SK-N-SH (cell line): Measurements from ENCODE around the gene FBN1. TPM values are rescaled to one million over a fixed set of nuclear protein-coding genes. Genes with fewer than 3 reads are reported as not detected.

Source experiments
- CTCF ChIA-PET: fragments of 300-600, 350-600 bp; formaldehyde crosslinking; extraction: SDS; loops from one replicate; lab custom pipeline; 2021; lab: Yijun Ruan, JAX
- POLR2A ChIA-PET: fragments of 350-600 bp; sonication (Branson Sonifier 250); formaldehyde crosslinking; extraction: SDS; loops from one replicate; lab custom pipeline; 2020; ENCODE audit warnings: antibody characterized with exemption, inconsistent platforms; lab: Yijun Ruan, JAX
- DNase-seq: peaks from one replicate; pipeline ENCODE4 v3.0.0; 2012
- H2AFZ ChIP-seq: fragments of 200-600 bp; sonication (generic); 2 replicates; pipeline ENCODE4 v1.8.1; 2016; ENCODE audit warnings: antibody characterized with exemption, mild to moderate bottlenecking, low read depth
- H3F3A ChIP-seq: fragments of 200-600 bp; sonication (generic); replicated peaks from 2 replicates; pipeline ENCODE3; 2016; ENCODE audit warnings: antibody characterized with exemption, mild to moderate bottlenecking; ENCODE audit not compliant: insufficient read depth
- H3K27ac ChIP-seq, 2 experiments: fragments of 200-500 bp in 1 of 2; fragments of 200-600 bp in 1 of 2; sonication (Bioruptor generic) in 1 of 2; sonication (generic), shearing (Covaris generic) in 1 of 2; 2 replicates each; pipeline versions ENCODE4 v1.5.1 to v1.6.1; 2014 to 2016; ENCODE audit warnings: low read depth in 2 of 2, inconsistent platforms in 1 of 2, low read length in 1 of 2, mild to moderate bottlenecking in 1 of 2, mixed read lengths in 1 of 2
- H3K27me3 ChIP-seq: fragments of 200-600 bp; sonication (generic), shearing (Covaris generic); 2 replicates; pipeline ENCODE4 v1.6.1; 2016; ENCODE audit warnings: mixed run types; ENCODE audit not compliant: insufficient read depth
- H3K36me3 ChIP-seq, 2 experiments: fragments of 200-500 bp in 1 of 2; fragments of 200-600 bp in 1 of 2; sonication (Bioruptor generic) in 1 of 2; sonication (generic) in 1 of 2; replicated peaks in 1 of 2; 2 replicates each; pipeline versions ENCODE3 to v1.5.1; 2014 to 2016; ENCODE audit warnings: low read length in 1 of 2, mild to moderate bottlenecking in 1 of 2; ENCODE audit not compliant: insufficient read depth in 2 of 2, control insufficient read depth in 1 of 2
- H3K4me1 ChIP-seq, 2 experiments: fragments of 200-500 bp in 1 of 2; fragments of 200-600 bp in 1 of 2; sonication (Bioruptor generic) in 1 of 2; sonication (generic), shearing (Covaris generic) in 1 of 2; 2 replicates each; pipeline versions ENCODE4 v1.5.1 to v1.6.1; 2014 to 2016; ENCODE audit warnings: low read depth in 1 of 2, low read length in 1 of 2, mixed run types in 1 of 2; ENCODE audit not compliant: insufficient read depth in 2 of 2, control insufficient read depth in 1 of 2
- H3K4me2 ChIP-seq: fragments of 200-600 bp; sonication (generic), shearing (Covaris generic); 2 replicates; pipeline ENCODE4 v1.6.1; 2017; ENCODE audit warnings: mixed run types
- H3K4me3 ChIP-seq, 2 experiments: fragments of 200-500 bp in 1 of 2; fragments of 200-600 bp in 1 of 2; sonication (Bioruptor generic) in 1 of 2; sonication (generic), shearing (Covaris generic) in 1 of 2; 2 replicates each; pipeline versions ENCODE4 v1.5.1 to v1.8.1; 2014 to 2016; ENCODE audit warnings: low read depth in 2 of 2, inconsistent platforms in 1 of 2, low read length in 1 of 2, mild to moderate bottlenecking in 1 of 2, mixed read lengths in 1 of 2, moderate library complexity in 1 of 2
- H3K79me2 ChIP-seq: fragments of 200-600 bp; sonication (generic); 2 replicates; pipeline ENCODE4 v1.8.1; 2017; ENCODE audit warnings: mild to moderate bottlenecking; ENCODE audit not compliant: insufficient read depth
- H3K9ac ChIP-seq: fragments of 200-600 bp; sonication (generic); 2 replicates; pipeline ENCODE4 v1.6.1; 2017; ENCODE audit warnings: mixed run types
- H3K9me2 ChIP-seq: fragments of 200-600 bp; sonication (generic); 2 replicates; pipeline ENCODE4 v1.6.1; 2017; ENCODE audit warnings: mixed run types
- H3K9me3 ChIP-seq: fragments of 200-600 bp; sonication (generic); 2 replicates; pipeline ENCODE4 v1.6.1; 2017; ENCODE audit warnings: mixed run types, mild to moderate bottlenecking, moderate library complexity
- H4K20me1 ChIP-seq: fragments of 200-600 bp; sonication (generic); 2 replicates; pipeline ENCODE4 v1.6.1; 2017; ENCODE audit warnings: mild to moderate bottlenecking, mixed run types; ENCODE audit not compliant: insufficient read depth
- CHD2 ChIP-seq: fragments of 150-350 bp; IDR thresholded peaks from 2 replicates; pipeline ENCODE4 v1.6.1; 2018; ENCODE audit warnings: low read length; ENCODE audit not compliant: partially characterized antibody
- EZH2phosphoT487 ChIP-seq: fragments of 200-600 bp; sonication (generic); IDR thresholded peaks from 2 replicates; pipeline ENCODE4 v1.6.1; 2017; ENCODE audit warnings: low read depth, mixed run types, mild to moderate bottlenecking, antibody characterized with exemption, moderate library complexity, borderline replicate concordance
- FOSL2 ChIP-seq: IDR thresholded peaks from 2 replicates; pipeline ENCODE4 v1.4.0; 2012; ENCODE audit warnings: low read depth, mild to moderate bottlenecking, moderate library complexity, borderline replicate concordance
- FOXM1 ChIP-seq: IDR thresholded peaks from 2 replicates; pipeline ENCODE4 v1.4.0; 2012; ENCODE audit warnings: low read depth, mild to moderate bottlenecking
- GABPA ChIP-seq: IDR thresholded peaks from 2 replicates; pipeline ENCODE4 v1.4.0; 2012; ENCODE audit warnings: low read depth, mild to moderate bottlenecking
- GATA2 ChIP-seq: sonication (generic); formaldehyde crosslinking; IDR thresholded peaks from 2 replicates; pipeline ENCODE4 v1.5.0; 2020; ENCODE audit warnings: mild to moderate bottlenecking, missing genetic modification reagents
- JUND ChIP-seq: IDR thresholded peaks from 2 replicates; pipeline ENCODE4 v1.4.0; 2012
- MXI1 ChIP-seq: IDR thresholded peaks from 2 replicates; pipeline ENCODE4 v1.6.1; 2012; ENCODE audit warnings: mild to moderate bottlenecking, low read depth, low read length, improper control_type of control experiment
- NFIC ChIP-seq: IDR thresholded peaks from 2 replicates; pipeline ENCODE4 v1.4.0; 2012; ENCODE audit warnings: borderline replicate concordance
- NRF1 ChIP-seq: IDR thresholded peaks from 2 replicates; pipeline ENCODE4 v1.6.1; 2012; ENCODE audit warnings: low read depth, mild to moderate bottlenecking, low read length
- POLR2AphosphoS5 ChIP-seq: IDR thresholded peaks from 2 replicates; pipeline ENCODE4 v1.6.1; 2012; ENCODE audit warnings: low read depth, low read length
- RAD21 ChIP-seq: IDR thresholded peaks from 2 replicates; pipeline ENCODE4 v1.6.1; 2012; ENCODE audit warnings: mild to moderate bottlenecking, low read length
- RXRA ChIP-seq: IDR thresholded peaks from 2 replicates; pipeline ENCODE4 v1.4.0; 2012; ENCODE audit warnings: low read depth, mild to moderate bottlenecking, borderline replicate concordance
- SIN3A ChIP-seq: IDR thresholded peaks from 2 replicates; pipeline ENCODE4 v1.6.1; 2012; ENCODE audit warnings: low read depth, mild to moderate bottlenecking, low read length, moderate library complexity, borderline replicate concordance
- SMC3 ChIP-seq: IDR thresholded peaks from 2 replicates; pipeline ENCODE4 v1.6.1; 2012; ENCODE audit warnings: low read depth, low read length, improper control_type of control experiment
- TAF1 ChIP-seq: IDR thresholded peaks from 2 replicates; pipeline ENCODE4 v1.6.1; 2012; ENCODE audit warnings: low read depth, mild to moderate bottlenecking, low read length, moderate library complexity, borderline replicate concordance
- TEAD4 ChIP-seq: IDR thresholded peaks from 2 replicates; pipeline ENCODE4 v1.4.0; 2012; ENCODE audit warnings: mild to moderate bottlenecking, borderline replicate concordance; ENCODE audit not compliant: insufficient read depth
- YY1 ChIP-seq: IDR thresholded peaks from 2 replicates; pipeline ENCODE4 v1.4.0; 2012; ENCODE audit warnings: low read depth, mild to moderate bottlenecking
- ZBTB33 ChIP-seq: IDR thresholded peaks from 2 replicates; pipeline ENCODE4 v1.4.0; 2012; ENCODE audit warnings: low read depth, borderline replicate concordance
- polyA plus RNA-seq, 3 experiments: library from polyadenylated mRNA; depleted of rRNA; stranded (reverse); fragments of >200 nt; gene quantifications; 2 replicates each; pipeline ENCODE4 v1.2.3, GENCODE V29; 2012
- TF ChIP-seq, protein P1 (sequence below): IDR thresholded peaks from 2 replicates; pipeline ENCODE4; 2012
- TF ChIP-seq, protein P2 (sequence below): IDR thresholded peaks from 2 replicates; pipeline ENCODE4 v1.6.1; 2012; ENCODE audit warnings: mild to moderate bottlenecking, low read depth, low read length, moderate library complexity

FBN1 gene
- polyA plus RNA-seq, 1 of the 3 experiments (the other 2 are of a cell fraction): 248 TPM

- TF ChIP-seq ZBTB33: peak; percentile 96
- peak; percentile 99 for TF ChIP-seq CHD2
- 0 out of 2 replicates have a peak, but pooled peaks have one; percentile 40 for TF ChIP-seq YY1
- 0 out of 2 replicates have a peak, but pooled peaks have one; percentile 24 for TF ChIP-seq TEAD4
- TF ChIP-seq TAF1: peak; percentile 92; the same call in 1 of the 2 replicates
- TF ChIP-seq, protein P1, sequence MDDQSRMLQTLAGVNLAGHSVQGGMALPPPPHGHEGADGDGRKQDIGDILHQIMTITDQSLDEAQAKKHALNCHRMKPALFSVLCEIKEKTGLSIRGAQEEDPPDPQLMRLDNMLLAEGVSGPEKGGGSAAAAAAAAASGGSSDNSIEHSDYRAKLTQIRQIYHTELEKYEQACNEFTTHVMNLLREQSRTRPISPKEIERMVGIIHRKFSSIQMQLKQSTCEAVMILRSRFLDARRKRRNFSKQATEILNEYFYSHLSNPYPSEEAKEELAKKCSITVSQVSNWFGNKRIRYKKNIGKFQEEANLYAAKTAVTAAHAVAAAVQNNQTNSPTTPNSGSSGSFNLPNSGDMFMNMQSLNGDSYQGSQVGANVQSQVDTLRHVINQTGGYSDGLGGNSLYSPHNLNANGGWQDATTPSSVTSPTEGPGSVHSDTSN: peak; percentile 35
- TF ChIP-seq JUND: peak; percentile 3; the same call in 1 of the 2 replicates
- no peak for TF ChIP-seq NRF1
- TF ChIP-seq FOXM1: no peak; the same call in 1 of the 2 replicates
- TF ChIP-seq GATA2 (CRISPR knock-in tag): no peak
- no peak for TF ChIP-seq GABPA
- peak; percentile 24; the same call in 1 of the 2 replicates for TF ChIP-seq RXRA
- peak; percentile 96 for TF ChIP-seq POLR2AphosphoS5
Measured at GRCh38 chr15:48645558-48646330, at the start of gene FBN1 (continued).

DNA sequence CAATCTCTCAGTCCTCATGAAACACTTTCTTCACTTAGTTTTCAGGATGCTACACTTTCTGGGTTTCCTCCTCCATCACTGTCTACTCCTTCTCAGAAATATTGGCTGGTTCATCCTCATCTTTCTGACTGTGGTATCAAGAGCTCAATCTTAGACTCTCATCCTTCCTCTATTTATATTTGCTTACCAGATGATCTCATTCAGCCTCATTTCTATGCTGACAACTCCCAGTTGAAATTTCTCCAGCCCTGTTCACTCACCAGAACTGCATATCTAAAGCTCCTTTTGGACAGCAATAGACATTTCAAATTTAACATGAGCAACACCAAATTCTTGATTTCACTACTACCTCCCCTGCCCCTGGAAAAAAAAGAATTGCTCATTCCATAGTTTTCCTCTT lies 48.0 kb upstream of the FBN1 start:
- no peaks in the 10 kb centered on the region for H4K20me1 ChIP-seq
- no peaks in the 10 kb centered on the region for H3K9me2 ChIP-seq
- H3K4me2 ChIP-seq: peak overlapping the region; percentile 50
- H3K27me3 ChIP-seq: no peaks in the 10 kb centered on the region
- H2AFZ ChIP-seq: no peak overlapping the region; the same call in 1 of the 2 replicates
- peak overlapping the region; percentile 39; the same call in 1 of the 2 replicates for H3K9ac ChIP-seq
- peaks cover 78% of the 10 kb centered on the region for H3F3A ChIP-seq
- H3K27ac ChIP-seq: peak overlapping the region; percentile 60 to 94; a peak in 3 of 4 replicates
- H3K4me3 ChIP-seq: no peak overlapping the region
- 0 out of 2 replicates have a peak, but pooled peaks cover 6% of the 10 kb centered on the region for H3K79me2 ChIP-seq
- ChIA-PET CTCF (no interaction called here), POLR2A (no interaction called here)
- DNase-seq: no peak
- 0 out of 2 replicates have a peak, but pooled peaks cover under 1% of the 10 kb centered on the region for H3K9me3 ChIP-seq
- H3K36me3 ChIP-seq: peaks cover 0 to 3% of the 10 kb centered on the region in 2 experiments
- H3K4me1 ChIP-seq: peaks cover 0 to 44% of the 10 kb centered on the region in 2 experiments
- no peak; the same call in 1 of the 2 replicates for TF ChIP-seq FOXM1
- no peak for TF ChIP-seq CHD2
- TF ChIP-seq JUND: peak; percentile 82
- TF ChIP-seq ZBTB33: no peak
- no peak for TF ChIP-seq GABPA
- TF ChIP-seq EZH2phosphoT487: no peak
- TF ChIP-seq SMC3: no peak
- no peak for TF ChIP-seq SIN3A
- TF ChIP-seq NFIC: peak; percentile 79
- no peak for TF ChIP-seq MXI1
- TF ChIP-seq RAD21: no peak
- no peak for TF ChIP-seq GATA2 (CRISPR knock-in tag)
- TF ChIP-seq, protein P2, sequence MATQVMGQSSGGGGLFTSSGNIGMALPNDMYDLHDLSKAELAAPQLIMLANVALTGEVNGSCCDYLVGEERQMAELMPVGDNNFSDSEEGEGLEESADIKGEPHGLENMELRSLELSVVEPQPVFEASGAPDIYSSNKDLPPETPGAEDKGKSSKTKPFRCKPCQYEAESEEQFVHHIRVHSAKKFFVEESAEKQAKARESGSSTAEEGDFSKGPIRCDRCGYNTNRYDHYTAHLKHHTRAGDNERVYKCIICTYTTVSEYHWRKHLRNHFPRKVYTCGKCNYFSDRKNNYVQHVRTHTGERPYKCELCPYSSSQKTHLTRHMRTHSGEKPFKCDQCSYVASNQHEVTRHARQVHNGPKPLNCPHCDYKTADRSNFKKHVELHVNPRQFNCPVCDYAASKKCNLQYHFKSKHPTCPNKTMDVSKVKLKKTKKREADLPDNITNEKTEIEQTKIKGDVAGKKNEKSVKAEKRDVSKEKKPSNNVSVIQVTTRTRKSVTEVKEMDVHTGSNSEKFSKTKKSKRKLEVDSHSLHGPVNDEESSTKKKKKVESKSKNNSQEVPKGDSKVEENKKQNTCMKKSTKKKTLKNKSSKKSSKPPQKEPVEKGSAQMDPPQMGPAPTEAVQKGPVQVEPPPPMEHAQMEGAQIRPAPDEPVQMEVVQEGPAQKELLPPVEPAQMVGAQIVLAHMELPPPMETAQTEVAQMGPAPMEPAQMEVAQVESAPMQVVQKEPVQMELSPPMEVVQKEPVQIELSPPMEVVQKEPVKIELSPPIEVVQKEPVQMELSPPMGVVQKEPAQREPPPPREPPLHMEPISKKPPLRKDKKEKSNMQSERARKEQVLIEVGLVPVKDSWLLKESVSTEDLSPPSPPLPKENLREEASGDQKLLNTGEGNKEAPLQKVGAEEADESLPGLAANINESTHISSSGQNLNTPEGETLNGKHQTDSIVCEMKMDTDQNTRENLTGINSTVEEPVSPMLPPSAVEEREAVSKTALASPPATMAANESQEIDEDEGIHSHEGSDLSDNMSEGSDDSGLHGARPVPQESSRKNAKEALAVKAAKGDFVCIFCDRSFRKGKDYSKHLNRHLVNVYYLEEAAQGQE: no peak
- TF ChIP-seq FOSL2: peak; percentile 53; the same call in 1 of the 2 replicates
